ENCODE results near the gene NARS2.

The NARS2 gene

GRCh38 chr11:78428773-78429172 lies 145.9 kb downstream of the NARS2 start:
- no peak for DNase-seq

GRCh38 chr11:78428266-78428636 lies 146.4 kb downstream of the NARS2 start:
- no peak for DNase-seq

- DNase-seq, result no peak
Observed at GRCh38 chr11:78427615-78428265, 146.9 kb downstream of the NARS2 start.

GRCh38 chr11:78426845-78427244 lies 147.8 kb downstream of the NARS2 start:
- no peak for DNase-seq

GRCh38 chr11:78425399-78426070 lies 149.1 kb downstream of the NARS2 start:
- no peak for DNase-seq

GRCh38 chr11:78424334-78425270 lies 150.1 kb downstream of the NARS2 start:
- no peak for DNase-seq

GRCh38 chr11:78423241-78423640 lies 151.4 kb downstream of the NARS2 start:
- no peak for DNase-seq

GRCh38 chr11:78420796-78421209 lies 153.9 kb downstream of the NARS2 start:
- DNase-seq, result peak; percentile 55

GRCh38 chr11:78420255-78420764 lies 154.4 kb downstream of the NARS2 start:
- DNase-seq, result no peak

GRCh38 chr11:78419327-78419726 lies 155.3 kb downstream of the NARS2 start:
- no peak for DNase-seq

GRCh38 chr11:78418584-78419211 lies 156.0 kb downstream of the NARS2 start:
- DNase-seq, result no peak

- DNase-seq, result peak; percentile 73
Observed at GRCh38 chr11:78417888-78418583, 156.6 kb downstream of the NARS2 start.

GRCh38 chr11:78417175-78417887 lies 157.3 kb downstream of the NARS2 start, which contains the start of gene GAB2:
Gene GAB2 (minus strand): TSS chr11:78417820. CDS start chr11:78417720, 100 bp downstream.
- no peak for DNase-seq

- peak; percentile 37 for DNase-seq
Observed at GRCh38 chr11:78416285-78417174, 158.1 kb downstream of the NARS2 start.

GRCh38 chr11:78415338-78415737 lies 159.3 kb downstream of the NARS2 start:
- no peak for DNase-seq

- DNase-seq, result no peak
Observed at GRCh38 chr11:78414321-78415051, 160.2 kb downstream of the NARS2 start.

GRCh38 chr11:78408619-78409018 lies 166.0 kb downstream of the NARS2 start:
- no peak for DNase-seq

- DNase-seq, result no peak
Observed at GRCh38 chr11:78406568-78407196, 168.0 kb downstream of the NARS2 start.

- DNase-seq, result no peak
Observed at GRCh38 chr11:78405805-78406204, 168.9 kb downstream of the NARS2 start.

Data from NCI-H2107 (cell line).